ENCODE results near the gene GRID2. TPM values are rescaled to one million over a fixed set of nuclear protein-coding genes. Genes with fewer than 3 reads are reported as not detected.
A peak's percentile ranks its signal among the peaks of the same experiment; 100 is the strongest.

The GRID2 gene
- total RNA-seq, 1 donor from 2014 or later, result not detected

- Histone ChIP-seq H3K4me1 (no peaks in the 10 kb centered on the region), H3K36me3 (no peaks in the 10 kb centered on the region), H3K4me3 (no peak overlapping the region), H3K27me3 (no peaks in the 10 kb centered on the region), H3K27ac (no peak overlapping the region), H3K9me3 (no peaks in the 10 kb centered on the region)
- DNase-seq (ENCODE audit: extremely low spot score in 2 of 2), result no peak
- peak in 1 of 2 donors; percentile 72 for TF ChIP-seq POLR2AphosphoS5 (IDR thresholded peaks at IDR 0.05; ENCODE audit: insufficient read depth in 1 of 2, low read depth in 1 of 2)
- TF ChIP-seq, protein P1, sequence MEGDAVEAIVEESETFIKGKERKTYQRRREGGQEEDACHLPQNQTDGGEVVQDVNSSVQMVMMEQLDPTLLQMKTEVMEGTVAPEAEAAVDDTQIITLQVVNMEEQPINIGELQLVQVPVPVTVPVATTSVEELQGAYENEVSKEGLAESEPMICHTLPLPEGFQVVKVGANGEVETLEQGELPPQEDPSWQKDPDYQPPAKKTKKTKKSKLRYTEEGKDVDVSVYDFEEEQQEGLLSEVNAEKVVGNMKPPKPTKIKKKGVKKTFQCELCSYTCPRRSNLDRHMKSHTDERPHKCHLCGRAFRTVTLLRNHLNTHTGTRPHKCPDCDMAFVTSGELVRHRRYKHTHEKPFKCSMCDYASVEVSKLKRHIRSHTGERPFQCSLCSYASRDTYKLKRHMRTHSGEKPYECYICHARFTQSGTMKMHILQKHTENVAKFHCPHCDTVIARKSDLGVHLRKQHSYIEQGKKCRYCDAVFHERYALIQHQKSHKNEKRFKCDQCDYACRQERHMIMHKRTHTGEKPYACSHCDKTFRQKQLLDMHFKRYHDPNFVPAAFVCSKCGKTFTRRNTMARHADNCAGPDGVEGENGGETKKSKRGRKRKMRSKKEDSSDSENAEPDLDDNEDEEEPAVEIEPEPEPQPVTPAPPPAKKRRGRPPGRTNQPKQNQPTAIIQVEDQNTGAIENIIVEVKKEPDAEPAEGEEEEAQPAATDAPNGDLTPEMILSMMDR (IDR thresholded peaks at IDR 0.05), result no peak
- intact Hi-C loops (cut with DNase I), result no loop called here
Measured at GRCh38 chr4:92599044-92599443, 295.3 kb downstream of the GRID2 start.

DNA sequence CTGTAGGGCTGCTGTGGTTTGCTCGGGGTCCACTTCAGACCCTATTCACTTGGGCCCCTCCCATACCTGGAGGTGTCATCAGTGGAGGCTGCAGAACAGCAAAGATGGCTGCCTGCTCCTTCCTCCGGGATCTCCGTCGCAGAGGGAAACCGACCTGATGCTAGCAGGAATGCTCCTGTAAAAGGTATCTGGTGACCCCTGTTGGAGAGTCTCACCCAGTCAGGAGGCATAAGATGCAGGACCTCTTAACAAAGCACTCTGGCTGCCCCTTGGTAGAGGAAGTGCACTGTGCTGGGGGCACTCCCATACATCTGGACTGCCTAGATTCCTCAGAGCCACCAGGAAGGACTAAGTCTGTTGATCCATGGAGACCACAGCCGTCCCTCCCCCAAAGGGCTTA is 296.9 kb downstream of the GRID2 start:
- intact Hi-C loops (cut with DNase I), result no loop called here

DNA sequence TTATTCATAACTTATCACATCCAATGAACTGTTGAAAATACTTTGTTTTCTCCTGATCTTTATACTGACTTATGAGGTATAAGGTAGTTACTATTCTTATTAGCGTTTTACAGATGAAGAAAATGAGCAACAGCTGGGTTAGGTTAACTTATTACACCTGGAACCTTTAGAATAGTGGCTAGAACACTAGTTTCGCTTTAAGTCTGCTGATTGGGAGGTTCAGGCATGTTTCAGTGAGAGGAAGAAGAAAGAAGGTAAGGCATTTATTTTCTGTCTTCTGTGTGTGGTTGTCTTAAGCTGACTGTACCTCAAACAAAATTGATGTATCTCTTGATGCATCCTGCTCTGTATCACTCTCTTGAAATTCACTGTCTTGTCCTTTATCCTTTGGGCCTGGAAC is 302.5 kb downstream of the GRID2 start:
- no peak overlapping the region for H3K4me3 ChIP-seq
- no peaks in the 10 kb centered on the region for H3K27me3 ChIP-seq
- H3K36me3 ChIP-seq, result no peaks in the 10 kb centered on the region
- H3K4me1 ChIP-seq, result no peaks in the 10 kb centered on the region
- TF ChIP-seq, protein P1 (IDR thresholded peaks at IDR 0.05), result no peak
- TF ChIP-seq POLR2AphosphoS5 (IDR thresholded peaks at IDR 0.05; ENCODE audit: insufficient read depth in 1 of 2, low read depth in 1 of 2), result no peak
- no peak for TF ChIP-seq POLR2A (IDR thresholded peaks at IDR 0.05)
- no peaks in the 10 kb centered on the region for H3K9me3 ChIP-seq
- intact Hi-C loops (cut with DNase I), result no loop called here
- H3K27ac ChIP-seq, result no peak overlapping the region
- no peak for DNase-seq (ENCODE audit: extremely low spot score in 2 of 2)

More for the DNA sequence above, 296.9 kb downstream of the GRID2 start:
- Histone ChIP-seq H3K27me3 (no peaks in the 10 kb centered on the region), H3K4me3 (no peak overlapping the region), H3K27ac (no peak overlapping the region), H3K36me3 (no peaks in the 10 kb centered on the region), H3K4me1 (no peaks in the 10 kb centered on the region), H3K9me3 (no peaks in the 10 kb centered on the region)
- TF ChIP-seq POLR2A (IDR thresholded peaks at IDR 0.05), result no peak
- TF ChIP-seq POLR2AphosphoS5 (IDR thresholded peaks at IDR 0.05; ENCODE audit: insufficient read depth in 1 of 2, low read depth in 1 of 2), result no peak
- TF ChIP-seq, protein P1 (IDR thresholded peaks at IDR 0.05), result no peak
- no peak for DNase-seq (ENCODE audit: extremely low spot score in 2 of 2)

GRCh38 chr4:92615049-92615448 is 311.3 kb downstream of the GRID2 start:
- no peak for DNase-seq (ENCODE audit: extremely low spot score in 2 of 2)
- intact Hi-C loops (cut with DNase I), result no loop called here
- H3K36me3 ChIP-seq, result no peaks in the 10 kb centered on the region
- no peaks in the 10 kb centered on the region for H3K9me3 ChIP-seq
- H3K4me3 ChIP-seq, result no peak overlapping the region
- TF ChIP-seq, protein P1 (IDR thresholded peaks at IDR 0.05), result no peak
- no peak for TF ChIP-seq POLR2AphosphoS5 (IDR thresholded peaks at IDR 0.05; ENCODE audit: insufficient read depth in 1 of 2, low read depth in 1 of 2)
- TF ChIP-seq POLR2A (IDR thresholded peaks at IDR 0.05), result no peak
- H3K27me3 ChIP-seq, result no peaks in the 10 kb centered on the region
- H3K4me1 ChIP-seq, result no peaks in the 10 kb centered on the region
- H3K27ac ChIP-seq, result no peak overlapping the region

DNA sequence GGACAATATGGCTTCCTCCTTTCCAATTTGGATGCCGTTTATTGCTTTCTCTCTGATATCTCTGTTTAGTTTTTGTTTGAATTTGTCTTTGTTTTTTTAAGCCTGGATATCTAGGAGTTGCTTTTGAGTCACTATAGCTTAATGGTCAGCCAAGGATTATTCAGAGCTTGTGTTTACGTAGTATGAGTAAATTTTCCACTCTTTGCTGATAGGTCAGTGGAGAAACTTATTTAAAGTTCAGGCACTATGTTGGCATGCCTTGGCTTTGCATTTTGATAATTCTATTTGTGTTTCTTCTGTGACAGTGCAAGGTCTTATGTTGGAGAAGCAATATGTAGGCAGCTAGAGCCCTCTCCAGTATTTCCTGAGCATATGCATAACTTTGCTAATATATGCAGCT is 315.2 kb downstream of the GRID2 start:
- no peaks in the 10 kb centered on the region for H3K9me3 ChIP-seq
- TF ChIP-seq POLR2A (IDR thresholded peaks at IDR 0.05) (no peak), POLR2AphosphoS5 (IDR thresholded peaks at IDR 0.05; ENCODE audit: insufficient read depth in 1 of 2, low read depth in 1 of 2) (no peak)
- TF ChIP-seq, protein P1 (IDR thresholded peaks at IDR 0.05), result no peak
- intact Hi-C loops (cut with DNase I), result no loop called here
- no peaks in the 10 kb centered on the region for H3K27me3 ChIP-seq
- no peak overlapping the region for H3K27ac ChIP-seq
- no peaks in the 10 kb centered on the region for H3K4me1 ChIP-seq
- H3K4me3 ChIP-seq, result no peak overlapping the region
- DNase-seq (ENCODE audit: extremely low spot score in 2 of 2), result no peak
- no peaks in the 10 kb centered on the region for H3K36me3 ChIP-seq
